Karpas-422 (cell line): ENCODE results near the gene HSD17B12. TPM values are rescaled to one million over a fixed set of nuclear protein-coding genes. Genes with fewer than 3 reads are reported as not detected.

Experiments
- DNase-seq: peaks from one replicate; pipeline ENCODE4 v3.0.0-alpha.2; 2015
- H2AFZ ChIP-seq: fragments of 200-600 bp; sonication (generic); 2 replicates; pipeline ENCODE4 v1.6.1; 2014; ENCODE audit warnings: antibody characterized with exemption, low read length, mixed read lengths
- H3K27ac ChIP-seq: fragments of 200-600 bp; sonication (generic); 2 replicates; pipeline ENCODE4 v1.5.1; 2014; ENCODE audit warnings: mild to moderate bottlenecking, low read length, moderate library complexity
- H3K27me3 ChIP-seq: fragments of 200-600 bp; sonication (generic); 2 replicates; pipeline ENCODE4 v1.6.1; 2014; ENCODE audit warnings: low read length, mixed read lengths
- H3K36me3 ChIP-seq: fragments of 200-600 bp; sonication (generic); 2 replicates; pipeline ENCODE4 v1.6.1; 2014; ENCODE audit warnings: low read length, mixed read lengths; ENCODE audit not compliant: insufficient read depth
- H3K4me1 ChIP-seq: fragments of 200-600 bp; sonication (generic); 2 replicates; pipeline ENCODE4 v1.6.1; 2014; ENCODE audit warnings: mild to moderate bottlenecking, low read length, mixed read lengths
- H3K4me2 ChIP-seq: fragments of 200-600 bp; sonication (generic); 2 replicates; pipeline ENCODE4 v1.6.1; 2014; ENCODE audit warnings: low read length, low read depth, mild to moderate bottlenecking; ENCODE audit not compliant: poor library complexity, severe bottlenecking
- H3K4me3 ChIP-seq: fragments of 200-600 bp; sonication (generic); 2 replicates; pipeline ENCODE4 v1.5.1; 2014; ENCODE audit warnings: mild to moderate bottlenecking, antibody characterized with exemption, low read length, mixed read lengths
- H3K79me2 ChIP-seq: fragments of 200-600 bp; sonication (generic); 2 replicates; pipeline ENCODE4 v1.6.1; 2014; ENCODE audit warnings: mild to moderate bottlenecking, low read length, mixed read lengths
- H3K9ac ChIP-seq: fragments of 200-600 bp; sonication (generic); 2 replicates; pipeline ENCODE4 v1.6.0; 2014; ENCODE audit warnings: low read length
- H3K9me2 ChIP-seq: fragments of 200-600 bp; sonication (generic), shearing (Covaris generic); replicated peaks from 2 replicates; pipeline ENCODE4 v1.6.0; 2014; ENCODE audit warnings: mild to moderate bottlenecking, low read length, moderate library complexity; ENCODE audit not compliant: insufficient read depth
- H3K9me3 ChIP-seq: fragments of 300-700, 200-600 bp; sonication (generic); 2 replicates; pipeline ENCODE4 v1.6.1; 2014; ENCODE audit warnings: low read length, mixed read lengths
- H4K20me1 ChIP-seq: fragments of 200-600 bp; sonication (generic); 2 replicates; pipeline ENCODE4 v1.6.1; 2014; ENCODE audit warnings: mild to moderate bottlenecking, antibody characterized with exemption, low read length, low read depth; ENCODE audit not compliant: insufficient read depth
- small RNA-seq: library from RNA; depleted of rRNA; stranded (forward); fragments of <200 nt; gene quantifications from one replicate; pipeline ENCODE3, GENCODE V24; 2014
- total RNA-seq: library from RNA; depleted of rRNA; stranded (reverse); fragments of >200 nt; shearing (Covaris generic); gene quantifications from 2 replicates; pipeline ENCODE4 v1.2.3, GENCODE V29; 2014; ENCODE audit warnings: low replicate concordance; rRNA removed

HSD17B12 gene
- total RNA-seq, 1 experiment from 2014 or later, result 355 TPM

DNA sequence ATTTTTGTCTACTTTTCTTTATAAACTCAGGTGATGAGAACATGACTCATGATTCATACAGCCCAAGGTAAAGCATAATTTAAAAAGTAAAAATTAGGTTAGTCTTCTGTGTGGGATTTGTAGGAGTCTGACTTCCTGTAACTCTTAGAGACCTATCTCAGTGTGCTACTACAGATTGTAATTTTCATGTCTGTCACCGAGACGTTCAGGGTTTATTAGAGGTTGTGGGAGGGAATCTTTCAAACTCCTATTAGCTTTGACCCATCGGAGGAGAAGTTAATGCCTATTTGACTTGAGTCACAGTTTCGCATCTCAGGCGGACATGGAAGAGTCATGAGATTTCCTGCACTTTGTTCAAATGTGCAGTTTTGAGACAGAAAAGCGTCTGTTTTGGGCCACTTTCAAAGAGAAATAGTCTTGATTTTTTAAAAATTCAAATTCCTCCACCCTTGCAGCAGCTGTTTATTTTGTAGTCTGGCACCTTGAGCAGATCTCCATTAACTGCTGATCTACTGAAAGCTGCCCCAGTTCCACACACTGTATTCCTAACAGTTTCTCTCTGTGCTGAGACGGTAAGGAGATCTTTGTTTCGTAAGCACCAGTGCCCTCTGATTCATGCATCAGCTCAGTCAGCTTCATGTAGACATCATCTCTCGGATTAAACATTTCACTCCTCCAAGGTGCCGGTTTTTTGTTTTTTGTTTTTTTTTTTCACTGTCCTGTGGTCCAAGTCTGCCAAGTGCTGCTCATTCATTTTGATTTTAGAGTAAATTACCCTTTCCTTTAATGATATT is 224.4 kb downstream of the HSD17B12 start:
- Histone ChIP-seq H3K79me2 (no peaks in the 10 kb centered on the region), H3K27me3 (no peaks in the 10 kb centered on the region), H2AFZ (no peak overlapping the region), H3K36me3 (no peaks in the 10 kb centered on the region), H3K9me3 (no peaks in the 10 kb centered on the region), H3K9ac (no peak overlapping the region), H3K27ac (no peak overlapping the region), H3K4me3 (no peak overlapping the region), H3K9me2 (no peaks in the 10 kb centered on the region), H3K4me2 (no peak overlapping the region), H3K4me1 (peaks cover 22% of the 10 kb centered on the region), H4K20me1 (no peaks in the 10 kb centered on the region)
- DNase-seq, result no peak

DNA sequence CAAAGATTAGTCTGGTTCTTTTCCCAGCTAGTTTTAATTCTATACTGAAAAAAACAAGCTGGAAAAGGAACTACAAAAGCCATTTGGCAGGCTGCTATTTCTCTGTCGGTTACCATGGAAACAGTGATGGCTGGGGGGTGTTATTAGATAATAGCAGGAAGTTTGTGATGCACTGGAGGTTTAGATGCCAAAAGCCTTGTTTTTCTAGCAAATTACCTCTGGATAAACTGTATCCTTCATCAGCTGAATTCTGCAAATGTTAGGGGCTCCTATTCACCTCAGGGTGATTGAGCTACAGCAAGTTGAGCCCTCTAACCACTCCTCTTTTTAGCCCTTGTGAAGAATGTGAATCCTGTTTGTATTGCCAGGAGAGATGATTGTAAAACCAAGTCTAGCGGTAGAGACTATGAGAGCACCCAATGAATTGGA is 225.3 kb downstream of the HSD17B12 start:
- Histone ChIP-seq H3K4me3 (no peak overlapping the region), H4K20me1 (no peaks in the 10 kb centered on the region), H3K36me3 (no peaks in the 10 kb centered on the region), H3K27ac (no peak overlapping the region), H3K9me3 (no peaks in the 10 kb centered on the region), H3K27me3 (no peaks in the 10 kb centered on the region), H2AFZ (no peak overlapping the region), H3K9me2 (no peaks in the 10 kb centered on the region), H3K4me1 (peaks cover 22% of the 10 kb centered on the region), H3K9ac (no peak overlapping the region), H3K4me2 (no peak overlapping the region), H3K79me2 (no peaks in the 10 kb centered on the region)
- DNase-seq, result no peak

Small RNA genes lying within 50 kb of the gene (small RNA-seq; reads per million reads assigned to genes)
- 0.12 reads per million for gene PHBP2
- not detected for gene RPL23AP63

Other genes with a start within 250 kb of the HSD17B12 start
- gene ALKBH3, start 200.1 kb downstream of the HSD17B12 start, total RNA-seq, result not detected in 2 replicates